ENCODE results near the gene MRPL4. TPM values are rescaled to one million over a fixed set of nuclear protein-coding genes. Genes with fewer than 3 reads are reported as not detected.

MRPL4 gene
- total RNA-seq, 1 experiment from 2014 or later, result 112 TPM

DNA sequence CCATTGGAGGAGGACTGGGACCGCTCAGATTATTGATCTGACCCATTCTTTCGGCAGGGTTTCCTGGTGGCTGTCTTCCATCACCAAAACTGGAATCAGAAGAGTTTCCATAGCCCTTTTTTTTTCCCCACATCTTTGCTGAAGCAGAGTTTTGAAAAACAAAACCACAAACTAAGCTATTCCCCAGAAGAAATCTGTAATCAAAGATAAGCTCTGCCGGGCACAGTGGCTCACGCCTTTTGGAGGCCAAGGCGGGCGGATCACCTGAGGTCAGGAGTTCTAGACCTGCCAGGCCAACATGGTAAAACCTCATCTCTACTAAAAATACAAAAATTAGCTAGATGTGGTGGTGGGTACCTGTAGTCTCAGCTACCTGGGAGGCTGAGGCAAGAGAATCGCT lies 14.7 kb downstream of the MRPL4 start:
- Mint-ChIP-seq H3K36me3 (no peaks in the 10 kb centered on the region), H3K27me3 (ENCODE audit: low read depth) (peaks cover 33% of the 10 kb centered on the region), H3K27ac (no peak overlapping the region), H3K4me3 (no peak overlapping the region), H3K9me3 (no peaks in the 10 kb centered on the region), H3K4me1 (0 out of 2 replicates have a peak, but pooled peaks cover 4% of the 10 kb centered on the region)
- TF ChIP-seq, protein P1, sequence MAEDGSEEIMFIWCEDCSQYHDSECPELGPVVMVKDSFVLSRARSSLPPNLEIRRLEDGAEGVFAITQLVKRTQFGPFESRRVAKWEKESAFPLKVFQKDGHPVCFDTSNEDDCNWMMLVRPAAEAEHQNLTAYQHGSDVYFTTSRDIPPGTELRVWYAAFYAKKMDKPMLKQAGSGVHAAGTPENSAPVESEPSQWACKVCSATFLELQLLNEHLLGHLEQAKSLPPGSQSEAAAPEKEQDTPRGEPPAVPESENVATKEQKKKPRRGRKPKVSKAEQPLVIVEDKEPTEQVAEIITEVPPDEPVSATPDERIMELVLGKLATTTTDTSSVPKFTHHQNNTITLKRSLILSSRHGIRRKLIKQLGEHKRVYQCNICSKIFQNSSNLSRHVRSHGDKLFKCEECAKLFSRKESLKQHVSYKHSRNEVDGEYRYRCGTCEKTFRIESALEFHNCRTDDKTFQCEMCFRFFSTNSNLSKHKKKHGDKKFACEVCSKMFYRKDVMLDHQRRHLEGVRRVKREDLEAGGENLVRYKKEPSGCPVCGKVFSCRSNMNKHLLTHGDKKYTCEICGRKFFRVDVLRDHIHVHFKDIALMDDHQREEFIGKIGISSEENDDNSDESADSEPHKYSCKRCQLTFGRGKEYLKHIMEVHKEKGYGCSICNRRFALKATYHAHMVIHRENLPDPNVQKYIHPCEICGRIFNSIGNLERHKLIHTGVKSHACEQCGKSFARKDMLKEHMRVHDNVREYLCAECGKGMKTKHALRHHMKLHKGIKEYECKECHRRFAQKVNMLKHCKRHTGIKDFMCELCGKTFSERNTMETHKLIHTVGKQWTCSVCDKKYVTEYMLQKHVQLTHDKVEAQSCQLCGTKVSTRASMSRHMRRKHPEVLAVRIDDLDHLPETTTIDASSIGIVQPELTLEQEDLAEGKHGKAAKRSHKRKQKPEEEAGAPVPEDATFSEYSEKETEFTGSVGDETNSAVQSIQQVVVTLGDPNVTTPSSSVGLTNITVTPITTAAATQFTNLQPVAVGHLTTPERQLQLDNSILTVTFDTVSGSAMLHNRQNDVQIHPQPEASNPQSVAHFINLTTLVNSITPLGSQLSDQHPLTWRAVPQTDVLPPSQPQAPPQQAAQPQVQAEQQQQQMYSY (CRISPR knock-in tag; IDR thresholded peaks at IDR 0.05), result no peak
- TF ChIP-seq CREM (CRISPR knock-in tag; IDR thresholded peaks at IDR 0.05) (no peak), ESRRA (CRISPR knock-in tag; IDR thresholded peaks at IDR 0.05; ENCODE audit: borderline replicate concordance) (no peak), CTCF (IDR thresholded peaks at IDR 0.05) (no peak), HMGA2 (CRISPR knock-in tag; IDR thresholded peaks at IDR 0.05) (no peak), IRF2 (CRISPR knock-in tag; IDR thresholded peaks at IDR 0.05; ENCODE audit: borderline replicate concordance, low read depth) (no peak), ZBTB21 (CRISPR knock-in tag; IDR thresholded peaks at IDR 0.05; ENCODE audit: borderline replicate concordance) (no peak), ZNF416 (CRISPR knock-in tag; IDR thresholded peaks at IDR 0.05) (no peak), TEAD1 (CRISPR knock-in tag; IDR thresholded peaks at IDR 0.05) (no peak), ARID4B (CRISPR knock-in tag; IDR thresholded peaks at IDR 0.05; ENCODE audit: borderline replicate concordance) (no peak), TEAD4 (CRISPR knock-in tag; IDR thresholded peaks at IDR 0.05) (no peak), MAX (CRISPR knock-in tag; IDR thresholded peaks at IDR 0.05) (no peak), NFYB (CRISPR knock-in tag; conservative IDR thresholded peaks at IDR 0.05; ENCODE audit: low read depth) (no peak)
- TF ChIP-seq, protein P2, sequence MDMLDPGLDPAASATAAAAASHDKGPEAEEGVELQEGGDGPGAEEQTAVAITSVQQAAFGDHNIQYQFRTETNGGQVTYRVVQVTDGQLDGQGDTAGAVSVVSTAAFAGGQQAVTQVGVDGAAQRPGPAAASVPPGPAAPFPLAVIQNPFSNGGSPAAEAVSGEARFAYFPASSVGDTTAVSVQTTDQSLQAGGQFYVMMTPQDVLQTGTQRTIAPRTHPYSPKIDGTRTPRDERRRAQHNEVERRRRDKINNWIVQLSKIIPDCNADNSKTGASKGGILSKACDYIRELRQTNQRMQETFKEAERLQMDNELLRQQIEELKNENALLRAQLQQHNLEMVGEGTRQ (CRISPR knock-in tag; IDR thresholded peaks at IDR 0.05), result no peak
- TF ChIP-seq, protein P3, sequence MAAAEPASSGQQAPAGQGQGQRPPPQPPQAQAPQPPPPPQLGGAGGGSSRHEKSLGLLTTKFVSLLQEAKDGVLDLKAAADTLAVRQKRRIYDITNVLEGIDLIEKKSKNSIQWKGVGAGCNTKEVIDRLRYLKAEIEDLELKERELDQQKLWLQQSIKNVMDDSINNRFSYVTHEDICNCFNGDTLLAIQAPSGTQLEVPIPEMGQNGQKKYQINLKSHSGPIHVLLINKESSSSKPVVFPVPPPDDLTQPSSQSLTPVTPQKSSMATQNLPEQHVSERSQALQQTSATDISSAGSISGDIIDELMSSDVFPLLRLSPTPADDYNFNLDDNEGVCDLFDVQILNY (CRISPR knock-in tag; IDR thresholded peaks at IDR 0.05), result no peak
- TF ChIP-seq, protein P4, sequence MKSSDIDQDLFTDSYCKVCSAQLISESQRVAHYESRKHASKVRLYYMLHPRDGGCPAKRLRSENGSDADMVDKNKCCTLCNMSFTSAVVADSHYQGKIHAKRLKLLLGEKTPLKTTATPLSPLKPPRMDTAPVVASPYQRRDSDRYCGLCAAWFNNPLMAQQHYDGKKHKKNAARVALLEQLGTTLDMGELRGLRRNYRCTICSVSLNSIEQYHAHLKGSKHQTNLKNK (CRISPR knock-in tag; IDR thresholded peaks at IDR 0.05), result no peak
- TF ChIP-seq, protein P5, sequence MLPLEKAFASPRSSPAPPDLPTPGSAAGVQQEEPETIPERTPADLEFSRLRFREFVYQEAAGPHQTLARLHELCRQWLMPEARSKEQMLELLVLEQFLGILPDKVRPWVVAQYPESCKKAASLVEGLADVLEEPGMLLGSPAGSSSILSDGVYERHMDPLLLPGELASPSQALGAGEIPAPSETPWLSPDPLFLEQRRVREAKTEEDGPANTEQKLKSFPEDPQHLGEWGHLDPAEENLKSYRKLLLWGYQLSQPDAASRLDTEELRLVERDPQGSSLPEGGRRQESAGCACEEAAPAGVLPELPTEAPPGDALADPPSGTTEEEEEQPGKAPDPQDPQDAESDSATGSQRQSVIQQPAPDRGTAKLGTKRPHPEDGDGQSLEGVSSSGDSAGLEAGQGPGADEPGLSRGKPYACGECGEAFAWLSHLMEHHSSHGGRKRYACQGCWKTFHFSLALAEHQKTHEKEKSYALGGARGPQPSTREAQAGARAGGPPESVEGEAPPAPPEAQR (CRISPR knock-in tag; IDR thresholded peaks at IDR 0.05), result no peak
- ChIA-PET CTCF (interaction anchor here (0.6 to 6.1 kb wide), 4 partner anchors 37 to 219 kb away, joined by 3 to 163 read pairs (median 4); no protein-coding TSS in a partner anchor), POLR2A (interaction anchor here (1.2 kb wide), 1 partner anchor 106 kb away, joined by 3 read pairs; no protein-coding TSS in a partner anchor)
- no peak for DNase-seq (ENCODE audit: low spot score)
- no peak for ATAC-seq

Measured in WTC11 (cell line).